CD4-positive, alpha-beta T cell (primary cell): ENCODE data around the gene SH3GL2. TPM values are rescaled to one million over a fixed set of nuclear protein-coding genes. Genes with fewer than 3 reads are reported as not detected.

ENCODE experiments used
- ATAC-seq: fragments of 200-7000 bp; cut with Tn5 transposase; one replicate; pipeline ENCODE4 v1.10.0; 2022; ENCODE audit warnings: mild to moderate bottlenecking; ENCODE audit not compliant: poor library complexity
- CTCF ChIA-PET: fragments of 350-600 bp; sonication (Branson Sonifier 250); formaldehyde crosslinking; loops from one replicate; lab custom pipeline; 2021; ENCODE audit warnings: antibody characterized with exemption, inconsistent platforms; lab: Charles Lee
- POLR2A ChIA-PET: fragments of 350-600 bp; sonication (Branson Sonifier 250); formaldehyde crosslinking; loops from one replicate; lab custom pipeline; 2021; ENCODE audit warnings: antibody characterized with exemption, inconsistent platforms; lab: Charles Lee
- DNase-seq, 14 experiments: peaks; one replicate each; pipeline ENCODE4 v3.0.0-alpha.2; 2013 to 2020; ENCODE audit warnings: mixed read lengths in 2 of 14
- H3K27ac ChIP-seq, 2 donors: one replicate each; pipeline versions ENCODE4 v1.5.1 to v1.7.0; 2013; ENCODE audit warnings: low read length in 2 of 2, low read depth in 1 of 2, mild to moderate bottlenecking in 1 of 2
- H3K27me3 ChIP-seq, 2 experiments: 1 replicate in 1 of 2; 2 replicates in 1 of 2; pipeline versions ENCODE4 v1.6.1 to v1.7.0; 2013; ENCODE audit warnings: low read length in 2 of 2, control low read depth in 1 of 2, mild to moderate bottlenecking in 1 of 2, moderate library complexity in 1 of 2; ENCODE audit not compliant: insufficient read depth in 2 of 2, control insufficient read depth in 1 of 2
- H3K36me3 ChIP-seq: one replicate; pipeline ENCODE4 v1.6.1; 2013; ENCODE audit warnings: low read length, control low read depth; ENCODE audit not compliant: insufficient read depth
- H3K4me1 ChIP-seq: one replicate; pipeline ENCODE4 v1.6.1; 2013; ENCODE audit warnings: low read length, control low read depth; ENCODE audit not compliant: insufficient read depth
- H3K4me3 ChIP-seq: one replicate; pipeline ENCODE4 v1.5.1; 2013; ENCODE audit warnings: mild to moderate bottlenecking, low read length, moderate library complexity
- H3K9me3 ChIP-seq, 2 experiments: 1 replicate in 1 of 2; 2 replicates in 1 of 2; pipeline versions ENCODE4 v1.6.1 to v1.7.0; 2013; ENCODE audit warnings: low read length in 2 of 2, mild to moderate bottlenecking in 2 of 2, control low read depth in 1 of 2, moderate library complexity in 1 of 2; ENCODE audit not compliant: control insufficient read depth in 1 of 2, insufficient read depth in 1 of 2
- H3K27ac Mint-ChIP-seq: one replicate; pipeline ENCODE4 v1.8.0; 2020; ENCODE audit warnings: mixed read lengths
- H3K27me3 Mint-ChIP-seq: one replicate; pipeline ENCODE4 v1.8.0; 2021; ENCODE audit warnings: mixed read lengths
- H3K36me3 Mint-ChIP-seq: one replicate; pipeline ENCODE4 v1.8.0; 2021; ENCODE audit warnings: low read depth, mixed read lengths
- H3K4me1 Mint-ChIP-seq: one replicate; pipeline ENCODE4 v1.8.0; 2021; ENCODE audit warnings: low read depth, mixed read lengths
- H3K4me3 Mint-ChIP-seq: one replicate; pipeline ENCODE4 v1.8.0; 2020; ENCODE audit warnings: mild to moderate bottlenecking, mixed read lengths
- H3K9me3 Mint-ChIP-seq: one replicate; pipeline ENCODE4 v1.8.0; 2020; ENCODE audit warnings: mixed read lengths
- CTCF ChIP-seq: fragments of 200-600 bp; IDR thresholded peaks from one replicate; pipeline ENCODE4 v1.8.0; 2022; ENCODE audit warnings: antibody characterized with exemption, mild to moderate bottlenecking
- intact Hi-C, 2 experiments: fragments of 100-400 bp; cut with DNase I in 1 of 2; cut with micrococcal nuclease in 1 of 2; formaldehyde crosslinking; loops; one replicate each; pipeline versions ENCODE4 v1.15.1 to v1.9.0; 2023 to 2025; cut with DNase I, micrococcal nuclease
- total RNA-seq, 174 experiments: library from RNA in 2 of 174; stranded (reverse) in 2 of 174; gene quantifications; one replicate each; pipeline ENCODE4 v1.2.3 and lab custom pipeline; 2021 to 2026

Gene SH3GL2
- total RNA-seq, 2 experiments from 2014 or later, result not detected

- Histone ChIP-seq H3K9me3 (peaks cover 0 to 12% of the 10 kb centered on the region in 2 experiments), H3K27ac (no peak overlapping the region), H3K27me3 (no peaks in the 10 kb centered on the region), H3K36me3 (no peaks in the 10 kb centered on the region), H3K4me3 (no peak overlapping the region), H3K4me1 (no peaks in the 10 kb centered on the region)
- H3K27me3 Mint-ChIP-seq, result no peaks in the 10 kb centered on the region
- no peak for ATAC-seq
- no peak for TF ChIP-seq CTCF
- H3K27ac Mint-ChIP-seq, result no peak overlapping the region
- CTCF ChIA-PET, result no interaction called here
- H3K4me3 Mint-ChIP-seq, result no peak overlapping the region
- H3K36me3 Mint-ChIP-seq, result no peaks in the 10 kb centered on the region
- no peaks in the 10 kb centered on the region for H3K4me1 Mint-ChIP-seq
- POLR2A ChIA-PET, result no interaction called here
- no peak for DNase-seq
- peaks cover 2% of the 10 kb centered on the region for H3K9me3 Mint-ChIP-seq
- intact Hi-C loops, result no loop called here
Observed at GRCh38 chr9:17588941-17589340, 10.1 kb downstream of the SH3GL2 start.

- Mint-ChIP-seq H3K27me3 (no peaks in the 10 kb centered on the region), H3K36me3 (no peaks in the 10 kb centered on the region)
Observed at GRCh38 chr9:17589771-17590170, 10.9 kb downstream of the SH3GL2 start.

GRCh38 chr9:17594961-17595360 is 16.1 kb downstream of the SH3GL2 start:
- no peak overlapping the region for H3K4me3 ChIP-seq
- no peak for ATAC-seq
- no peaks in the 10 kb centered on the region for H3K36me3 ChIP-seq
- Mint-ChIP-seq H3K27me3 (no peaks in the 10 kb centered on the region), H3K4me3 (no peak overlapping the region), H3K4me1 (no peaks in the 10 kb centered on the region), H3K9me3 (peaks cover 2% of the 10 kb centered on the region), H3K36me3 (no peaks in the 10 kb centered on the region), H3K27ac (no peak overlapping the region)
- ChIA-PET CTCF (no interaction called here), POLR2A (no interaction called here)
- H3K27me3 ChIP-seq, result no peaks in the 10 kb centered on the region
- no peaks in the 10 kb centered on the region for H3K4me1 ChIP-seq
- no peaks in the 10 kb centered on the region for H3K9me3 ChIP-seq
- DNase-seq, result no peak
- H3K27ac ChIP-seq, result no peak overlapping the region
- no peak for TF ChIP-seq CTCF
- intact Hi-C loops, result no loop called here

More at GRCh38 chr9:17589771-17590170, 10.9 kb downstream of the SH3GL2 start:
- Mint-ChIP-seq H3K9me3 (peaks cover 2% of the 10 kb centered on the region), H3K4me1 (no peaks in the 10 kb centered on the region), H3K4me3 (no peak overlapping the region), H3K27ac (no peak overlapping the region)
- Histone ChIP-seq H3K4me1 (no peaks in the 10 kb centered on the region), H3K4me3 (no peak overlapping the region), H3K27me3 (no peaks in the 10 kb centered on the region), H3K36me3 (no peaks in the 10 kb centered on the region), H3K9me3 (peaks cover 0 to 8% of the 10 kb centered on the region in 2 experiments), H3K27ac (no peak overlapping the region)
- intact Hi-C loops, result no loop called here
- no peak for ATAC-seq
- TF ChIP-seq CTCF, result no peak
- DNase-seq, result no peak
- POLR2A ChIA-PET, result no interaction called here
- CTCF ChIA-PET, result no interaction called here
